Ovary (tissue), 9 donors: ENCODE measurements around the gene AFF3. TPM values are rescaled to one million over a fixed set of nuclear protein-coding genes. Genes with fewer than 3 reads are reported as not detected.

Source experiments
- DNase-seq, 5 donors: peaks; one replicate each; pipeline ENCODE4 v3.0.0-alpha.2; 2019 to 2020
- H3K27ac ChIP-seq, 2 donors: fragments of 200-600 bp; one replicate each; pipeline versions ENCODE4 v1.5.1 to v1.8.0; 2019 to 2022
- H3K27me3 ChIP-seq: fragments of 200-600 bp; one replicate; pipeline ENCODE4 v1.8.0; 2022
- H3K36me3 ChIP-seq: fragments of 200-600 bp; sonication (generic); one replicate; pipeline ENCODE4 v1.5.1; 2019
- H3K4me1 ChIP-seq: one replicate; pipeline ENCODE4 v1.8.1; 2013; ENCODE audit warnings: mild to moderate bottlenecking, moderate library complexity; ENCODE audit not compliant: insufficient read depth
- H3K4me3 ChIP-seq: fragments of 200-600 bp; sonication (generic); one replicate; pipeline ENCODE4 v1.5.1; 2017
- H3K9me3 ChIP-seq, 2 donors: fragments of 200-600 bp in 1 of 2; sonication (generic) in 1 of 2; one replicate each; pipeline versions ENCODE4 v1.5.1 to v1.8.1; 2013 to 2019; ENCODE audit warnings: mild to moderate bottlenecking in 1 of 2, moderate library complexity in 1 of 2
- EP300 ChIP-seq: sonication (generic); formaldehyde crosslinking; IDR thresholded peaks from one replicate; pipeline ENCODE4 v1.6.1; 2017; ENCODE audit warnings: antibody characterized with exemption
- POLR2A ChIP-seq: fragments of 450-650 bp; IDR thresholded peaks from one replicate; pipeline ENCODE4 v1.6.1; 2017; ENCODE audit warnings: antibody characterized with exemption, mild to moderate bottlenecking, moderate library complexity
- WGBS, 3 donors: extraction: QIAGEN DNeasy Blood & Tissue Kit in 1 of 3; methylation state at CpG; one replicate each; pipeline versions ENCODE4 v1.1.5 to v1.1.7; 2013 to 2017; 5-methylcytosine and 5-hydroxymethylcytosine counted together
- intact Hi-C, 4 donors: fragments of 100-400 bp; cut with DNase I; formaldehyde crosslinking; loops; one replicate each; pipeline versions ENCODE4 v1.11.0 to v1.15.1; 2022 to 2023
- polyA plus RNA-seq, 2 donors: library from polyadenylated mRNA; stranded (reverse); fragments of 200-250 nt in 1 of 2; fragments of 350-450 nt in 1 of 2; fragmentation: Illumina TruSeq in 1 of 2; extraction: RNeasy Lipid Tissue Mini Kit (QIAGEN cat#74804) in 1 of 2; gene quantifications; one replicate each; pipeline ENCODE4 v1.2.3, GENCODE V29; 2013 to 2014
- total RNA-seq, 7 donors: library from RNA; depleted of rRNA in 2 of 7; stranded (reverse); fragments of >200 nt in 2 of 7; fragmentation: NEBNext Ultra II Directional in 3 of 7; extraction: Animal tissue kit (Norgen Biotek cat#: 25700) in 3 of 7; gene quantifications; one replicate each; pipeline versions ENCODE4 v1.1.0 to v1.2.4, GENCODE V29; 2016 to 2023
- TF ChIP-seq, protein P1 (sequence below), 3 donors: fragments of 450-650 bp in 2 of 3; fragments of 200-600 bp in 1 of 3; IDR thresholded peaks; one replicate each; pipeline versions ENCODE4 v1.5.1 to v1.8.0; 2016 to 2022; ENCODE audit warnings: antibody characterized with exemption in 3 of 3, mild to moderate bottlenecking in 1 of 3
- donor health status: DM: no; HTN: no; CAD: no; lungs with moderate emphysema.
- donor health status: DM: no; HTN: no; CAD: no.
- donor health status: Bipolar disorder and iron deficiency.
- donor health status: DM: yes; HTN: yes; CAD: no.
- donor health status: DM: no; HTN: no; CAD: no.
- donor health status: DM: yes; HTN: yes; CAD: no.

Gene AFF3
- total and polyA plus RNA-seq, 9 donors = 5.9 to 40.8 (median 25.7) TPM

DNA sequence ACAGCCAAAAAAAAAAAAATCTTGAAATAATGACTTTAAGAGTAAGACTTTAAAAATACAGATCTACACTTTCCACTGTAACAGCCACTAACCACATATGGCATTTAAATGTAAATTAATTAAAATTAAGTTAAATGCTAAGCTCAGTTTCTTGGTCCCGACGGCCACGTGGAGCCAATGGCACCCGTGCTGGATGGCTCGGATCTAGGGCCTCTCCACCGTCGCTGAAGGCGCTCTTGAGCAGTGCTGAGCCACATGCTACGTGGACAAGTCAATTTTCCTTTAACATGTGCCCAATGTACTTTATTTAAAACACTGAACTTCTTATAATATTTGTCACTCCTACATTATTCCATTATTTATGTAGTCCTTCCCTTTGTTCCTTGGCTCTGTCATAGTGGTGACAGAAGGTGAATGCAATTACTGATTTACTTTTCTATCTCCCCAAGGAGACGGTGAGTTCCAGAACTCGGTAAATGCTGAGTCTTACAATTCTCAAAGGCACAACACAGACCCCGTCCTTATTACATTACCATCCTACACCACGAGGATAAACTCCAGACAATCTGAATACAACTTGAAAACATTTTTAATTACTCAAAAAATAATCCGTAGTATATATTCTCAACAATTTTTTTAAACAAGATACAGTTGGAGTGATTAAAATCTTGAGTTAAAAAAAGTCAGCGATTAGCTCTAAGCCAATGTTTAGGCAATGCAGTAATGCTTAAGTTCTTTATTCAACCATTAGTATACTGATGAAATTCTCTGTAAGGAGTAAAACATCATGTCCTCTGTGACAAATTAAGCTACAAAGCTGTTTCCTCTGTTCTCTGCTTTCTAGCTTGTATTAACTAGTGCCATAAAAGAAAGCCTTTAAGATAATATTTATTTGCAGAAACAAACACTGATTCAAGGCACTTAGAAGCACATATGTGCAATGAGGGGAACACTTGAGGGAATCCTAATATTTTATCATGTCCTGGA is 95.1 kb downstream of the AFF3 start:
- Histone ChIP-seq H3K4me3 (no peak overlapping the region), H3K27ac (no peak overlapping the region), H3K27me3 (no peaks in the 10 kb centered on the region), H3K9me3 (no peaks in the 10 kb centered on the region), H3K36me3 (no peaks in the 10 kb centered on the region), H3K4me1 (no peaks in the 10 kb centered on the region)
- intact Hi-C loops = no loop called here
- DNase-seq = no peak
- no peak for TF ChIP-seq EP300
- TF ChIP-seq POLR2A = no peak
- TF ChIP-seq, protein P1, sequence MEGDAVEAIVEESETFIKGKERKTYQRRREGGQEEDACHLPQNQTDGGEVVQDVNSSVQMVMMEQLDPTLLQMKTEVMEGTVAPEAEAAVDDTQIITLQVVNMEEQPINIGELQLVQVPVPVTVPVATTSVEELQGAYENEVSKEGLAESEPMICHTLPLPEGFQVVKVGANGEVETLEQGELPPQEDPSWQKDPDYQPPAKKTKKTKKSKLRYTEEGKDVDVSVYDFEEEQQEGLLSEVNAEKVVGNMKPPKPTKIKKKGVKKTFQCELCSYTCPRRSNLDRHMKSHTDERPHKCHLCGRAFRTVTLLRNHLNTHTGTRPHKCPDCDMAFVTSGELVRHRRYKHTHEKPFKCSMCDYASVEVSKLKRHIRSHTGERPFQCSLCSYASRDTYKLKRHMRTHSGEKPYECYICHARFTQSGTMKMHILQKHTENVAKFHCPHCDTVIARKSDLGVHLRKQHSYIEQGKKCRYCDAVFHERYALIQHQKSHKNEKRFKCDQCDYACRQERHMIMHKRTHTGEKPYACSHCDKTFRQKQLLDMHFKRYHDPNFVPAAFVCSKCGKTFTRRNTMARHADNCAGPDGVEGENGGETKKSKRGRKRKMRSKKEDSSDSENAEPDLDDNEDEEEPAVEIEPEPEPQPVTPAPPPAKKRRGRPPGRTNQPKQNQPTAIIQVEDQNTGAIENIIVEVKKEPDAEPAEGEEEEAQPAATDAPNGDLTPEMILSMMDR (IDR thresholded peaks at IDR 0.05) = no peak
- whole genome bisulfite sequencing, 3 donors = 86 to 93% (median 91%) methylated on average over 15 of the region's 15 CpGs

- no peaks in the 10 kb centered on the region for H3K36me3 ChIP-seq
- no peak for DNase-seq
- TF ChIP-seq, protein P1 (IDR thresholded peaks at IDR 0.05) = no peak
- TF ChIP-seq POLR2A (no peak), EP300 (no peak)
- H3K4me3 ChIP-seq = no peak overlapping the region
- intact Hi-C loops = no loop called here
- H3K9me3 ChIP-seq = no peaks in the 10 kb centered on the region
- H3K4me1 ChIP-seq = no peaks in the 10 kb centered on the region
- H3K27ac ChIP-seq = no peak overlapping the region
- no peaks in the 10 kb centered on the region for H3K27me3 ChIP-seq
- 85 to 90% (median 86%) methylated on average over 9 of the region's 9 CpGs for WGBS, 3 donors
Observed at GRCh38 chr2:100045000-100045399, 97.4 kb downstream of the AFF3 start.

GRCh38 chr2:100043891-100044255 is 98.5 kb downstream of the AFF3 start:
- H3K4me1 ChIP-seq = no peaks in the 10 kb centered on the region
- no peak overlapping the region for H3K27ac ChIP-seq
- H3K27me3 ChIP-seq = no peaks in the 10 kb centered on the region
- intact Hi-C loops = no loop called here
- no peak for DNase-seq
- no peaks in the 10 kb centered on the region for H3K36me3 ChIP-seq
- TF ChIP-seq EP300 (no peak), POLR2A (no peak)
- TF ChIP-seq, protein P1 (IDR thresholded peaks at IDR 0.05) = no peak
- no peaks in the 10 kb centered on the region for H3K9me3 ChIP-seq
- 83 to 86% (median 85%) methylated on average over 8 of the region's 8 CpGs for WGBS, 3 donors
- no peak overlapping the region for H3K4me3 ChIP-seq

DNA sequence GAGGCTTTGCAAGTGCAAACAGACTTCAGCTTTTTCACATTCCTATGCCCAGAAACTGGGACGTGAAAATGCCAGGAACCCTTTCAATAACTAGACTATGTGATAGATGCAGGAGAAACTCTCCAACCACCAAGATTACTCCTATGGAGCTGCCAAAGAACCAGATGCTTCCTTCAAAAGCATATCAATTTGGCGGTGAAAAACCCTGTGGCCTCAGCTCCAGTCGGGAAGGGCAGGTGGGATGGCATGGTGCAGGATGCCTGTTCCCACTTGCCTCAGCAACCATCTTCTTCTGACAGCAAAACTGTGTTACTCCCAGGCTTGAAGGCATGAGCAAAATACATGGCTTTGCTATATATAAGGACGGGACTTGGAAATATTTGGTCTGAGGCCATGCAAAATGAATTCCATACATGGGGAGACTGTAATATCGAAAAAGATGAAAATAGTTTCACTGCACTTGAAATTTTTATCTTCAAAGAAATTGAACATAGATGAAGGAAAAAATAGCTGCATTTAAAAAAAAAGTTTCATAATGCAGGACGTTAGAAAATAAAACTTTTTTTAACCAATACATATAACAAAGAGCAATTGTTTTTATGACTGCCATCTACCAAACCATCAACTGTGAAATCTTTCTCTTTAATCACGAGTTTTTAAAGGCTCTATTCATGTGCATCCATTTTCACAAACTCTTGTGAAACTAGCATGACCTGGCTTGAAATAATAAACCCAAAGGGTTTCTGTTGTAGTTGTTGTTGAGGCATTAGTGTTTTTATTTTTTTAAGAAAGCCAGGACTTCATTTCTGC is 99.1 kb downstream of the AFF3 start:
- Histone ChIP-seq H3K9me3 (no peaks in the 10 kb centered on the region), H3K36me3 (no peaks in the 10 kb centered on the region), H3K27me3 (no peaks in the 10 kb centered on the region), H3K27ac (no peak overlapping the region), H3K4me3 (no peak overlapping the region), H3K4me1 (no peaks in the 10 kb centered on the region)
- TF ChIP-seq, protein P1 (IDR thresholded peaks at IDR 0.05) = no peak
- TF ChIP-seq EP300 (no peak), POLR2A (no peak)
- intact Hi-C loops = no loop called here
- no peak for DNase-seq
- 82 to 86% (median 84%) methylated on average over 7 of the region's 7 CpGs for WGBS, 3 donors
